Measurements from ENCODE around the gene OR5K4.

DNA sequence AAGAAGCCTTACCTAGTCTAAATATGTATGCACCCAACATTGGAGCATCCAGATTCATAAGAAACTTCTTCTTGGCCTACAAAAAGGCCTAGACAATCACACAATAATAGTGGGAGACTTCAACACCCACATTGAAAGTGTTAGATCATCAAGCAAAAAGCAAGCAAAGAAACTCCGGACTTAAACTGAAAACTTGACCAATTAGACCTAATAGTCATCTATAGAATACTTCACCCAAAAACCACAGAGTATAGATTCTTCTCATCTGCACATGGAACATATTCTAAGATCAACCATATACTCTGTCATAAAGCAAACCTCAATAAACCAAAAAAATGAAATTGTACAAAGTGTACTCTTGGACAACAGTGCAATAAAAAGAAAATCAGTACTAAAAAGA is 22.3 kb upstream of the OR5K4 start:
- no peak for TF ChIP-seq GATA3 (IDR thresholded peaks at IDR 0.05; ENCODE audit: low read depth, low read length)
- TF ChIP-seq GATA2 (IDR thresholded peaks at IDR 0.05; ENCODE audit: low read depth, low read length): no peak
